Liver (tissue), 3 donors: ENCODE data around the gene TTF2.

Source experiments
- CTCF ChIP-seq: fragments of 150-350 bp; IDR thresholded peaks from 2 replicates; pipeline ENCODE4 v1.5.1; 2017; ENCODE audit warnings: improper control_type of control experiment, low read depth, low read length; ENCODE audit not compliant: missing input control
- EGR1 ChIP-seq, 2 donors: IDR thresholded peaks; 2 replicates each; pipeline ENCODE4 v1.6.1; 2016 to 2018; ENCODE audit warnings: antibody characterized with exemption in 2 of 2, low read depth in 2 of 2
- HNF4A ChIP-seq, 2 donors: conservative IDR thresholded peaks; 2 replicates each; pipeline ENCODE4 v1.6.1; 2016; ENCODE audit warnings: antibody characterized with exemption in 2 of 2, mild to moderate bottlenecking in 2 of 2
- HNF4G ChIP-seq: IDR thresholded peaks from 2 replicates; pipeline ENCODE4 v1.6.1; 2016; ENCODE audit warnings: antibody characterized with exemption
- JUND ChIP-seq, 2 donors: IDR thresholded peaks; 2 replicates each; pipeline ENCODE4 v1.6.1; 2016; ENCODE audit warnings: antibody characterized with exemption in 2 of 2
- NR2F2 ChIP-seq: IDR thresholded peaks from 2 replicates; pipeline ENCODE4 v1.6.1; 2016; ENCODE audit warnings: antibody characterized with exemption
- RAD21 ChIP-seq, 2 donors: IDR thresholded peaks; 2 replicates each; pipeline ENCODE4 v1.6.1; 2016; ENCODE audit warnings: antibody characterized with exemption in 2 of 2, mild to moderate bottlenecking in 2 of 2
- REST ChIP-seq: IDR thresholded peaks from 2 replicates; pipeline ENCODE4 v1.6.1; 2016; ENCODE audit warnings: antibody characterized with exemption, mild to moderate bottlenecking
- TAF1 ChIP-seq: conservative IDR thresholded peaks from 2 replicates; pipeline ENCODE4 v1.6.1; 2016; ENCODE audit warnings: antibody characterized with exemption, mild to moderate bottlenecking
- ZBTB33 ChIP-seq: IDR thresholded peaks from 2 replicates; pipeline ENCODE4 v1.6.1; 2016; ENCODE audit warnings: antibody characterized with exemption
- donor health status: healthy.
- donor health status: healthy.

GRCh38 chr1:117094841-117095604 is 34.9 kb downstream of the TTF2 start:
- TF ChIP-seq HNF4G: no peak
- no peak for TF ChIP-seq CTCF
- no peak for TF ChIP-seq RAD21 (IDR thresholded peaks at IDR 0.05)
- no peak for TF ChIP-seq NR2F2
- TF ChIP-seq HNF4A (conservative IDR thresholded peaks at IDR 0.05): no peak
- no peak for TF ChIP-seq JUND (IDR thresholded peaks at IDR 0.05)
- TF ChIP-seq ZBTB33: no peak
- TF ChIP-seq TAF1: no peak
- no peak for TF ChIP-seq REST
- TF ChIP-seq EGR1 (IDR thresholded peaks at IDR 0.05; ENCODE audit: low read depth in 2 of 2): no peak
